Left lung (tissue), 10 donors: ENCODE data around the gene HEATR5A. TPM values are rescaled to one million over a fixed set of nuclear protein-coding genes. Genes with fewer than 3 reads are reported as not detected.

Experiments used
- ATAC-seq: fragments of 200-7000 bp; cut with Tn5 transposase; one replicate; pipeline ENCODE4 v1.9.1; 2020; ENCODE audit warnings: moderate library complexity
- DNase-seq, 4 donors: peaks; one replicate each; pipeline ENCODE4 v3.0.0-alpha.2; 2013 to 2020
- H3K27ac ChIP-seq, 2 donors: fragments of 200-600 bp; sonication (generic) in 1 of 2; one replicate each; pipeline versions ENCODE4 v1.5.0 to v1.8.0; 2020 to 2021
- H3K27me3 ChIP-seq, 2 donors: fragments of 200-600 bp; sonication (generic) in 1 of 2; one replicate each; pipeline versions ENCODE4 v1.5.0 to v1.8.0; 2020 to 2021
- H3K36me3 ChIP-seq, 2 donors: fragments of 200-600 bp; sonication (generic) in 1 of 2; one replicate each; pipeline versions ENCODE4 v1.5.0 to v1.8.0; 2020 to 2021
- H3K4me1 ChIP-seq, 2 donors: fragments of 200-600 bp; one replicate each; pipeline ENCODE4 v1.8.0; 2021
- H3K4me3 ChIP-seq, 2 donors: fragments of 200-600 bp; sonication (generic) in 1 of 2; one replicate each; pipeline versions ENCODE4 v1.5.0 to v1.8.0; 2020 to 2021; ENCODE audit warnings: mild to moderate bottlenecking in 1 of 2
- H3K9me3 ChIP-seq, 2 donors: fragments of 200-600 bp; sonication (generic) in 1 of 2; one replicate each; pipeline versions ENCODE4 v1.5.0 to v1.8.0; 2020 to 2021
- CTCF ChIP-seq, 2 donors: fragments of 200-600 bp; sonication (generic) in 1 of 2; IDR thresholded peaks; one replicate each; pipeline versions ENCODE4 v1.5.0 to v1.8.0; 2021; ENCODE audit warnings: antibody characterized with exemption in 2 of 2
- intact Hi-C, 2 donors: fragments of 100-400 bp; cut with DNase I; formaldehyde crosslinking; loops; one replicate each; pipeline versions ENCODE4 v1.11.2 to v1.14.2; 2022
- polyA plus RNA-seq, 6 donors: library from polyadenylated mRNA; unstranded; fragments of 120-200 nt; gene quantifications; one replicate each; pipeline ENCODE4 v1.2.1, GENCODE V29; 2013; ENCODE audit not compliant: insufficient read length in 6 of 6
- total RNA-seq, 2 donors: library from RNA; stranded (reverse); fragmentation: NEBNext Ultra II Directional; extraction: Animal tissue kit (Norgen Biotek cat#: 25700); gene quantifications; one replicate each; pipeline ENCODE4 v1.2.1, GENCODE V29; 2021
- donor health status: DM: no; HTN: yes; CAD: no.
- donor health status: DM: no; HTN: no; CAD: no.

HEATR5A gene
- total and polyA plus RNA-seq, 8 donors, result 18.5 to 72.5 (median 21.3) TPM

DNA sequence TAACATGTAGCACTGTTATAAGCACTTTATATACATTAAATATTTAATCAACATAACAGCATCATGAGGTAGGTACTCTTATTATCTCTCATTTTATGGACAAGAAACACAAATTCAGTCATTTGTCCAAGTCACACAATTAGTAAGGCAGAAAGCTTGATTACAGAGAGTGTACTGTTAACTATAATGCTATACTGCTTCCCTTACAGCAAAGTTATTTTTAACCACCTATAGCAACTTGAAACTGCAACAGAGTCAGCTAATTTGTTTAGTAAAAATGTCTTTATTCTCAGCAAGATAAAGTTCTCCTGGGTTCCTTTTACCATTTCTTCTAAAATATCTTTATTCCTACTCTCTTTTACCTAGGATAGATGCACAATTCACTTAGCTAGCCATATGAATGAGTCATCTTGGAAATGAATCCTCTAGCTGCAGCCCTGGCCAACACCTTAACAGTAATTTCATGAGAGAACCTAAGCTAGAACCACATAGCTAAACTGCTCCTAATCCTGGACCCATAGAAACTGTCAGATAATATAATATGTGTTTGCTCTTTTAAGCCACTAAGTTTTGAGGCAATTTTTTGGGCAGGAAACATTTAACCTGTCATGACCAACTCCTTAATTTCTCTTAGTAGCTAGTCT lies 122.5 kb downstream of the HEATR5A start:
- Histone ChIP-seq H3K4me3 (no peak overlapping the region), H3K36me3 (peaks cover 0 to 67% of the 10 kb centered on the region in 2 donors), H3K27ac (no peak overlapping the region), H3K27me3 (no peaks in the 10 kb centered on the region), H3K9me3 (no peaks in the 10 kb centered on the region), H3K4me1 (no peaks in the 10 kb centered on the region)
- no peak for DNase-seq
- ATAC-seq, result no peak
- intact Hi-C loops, result no loop called here
- TF ChIP-seq CTCF (IDR thresholded peaks at IDR 0.05), result no peak

DNA sequence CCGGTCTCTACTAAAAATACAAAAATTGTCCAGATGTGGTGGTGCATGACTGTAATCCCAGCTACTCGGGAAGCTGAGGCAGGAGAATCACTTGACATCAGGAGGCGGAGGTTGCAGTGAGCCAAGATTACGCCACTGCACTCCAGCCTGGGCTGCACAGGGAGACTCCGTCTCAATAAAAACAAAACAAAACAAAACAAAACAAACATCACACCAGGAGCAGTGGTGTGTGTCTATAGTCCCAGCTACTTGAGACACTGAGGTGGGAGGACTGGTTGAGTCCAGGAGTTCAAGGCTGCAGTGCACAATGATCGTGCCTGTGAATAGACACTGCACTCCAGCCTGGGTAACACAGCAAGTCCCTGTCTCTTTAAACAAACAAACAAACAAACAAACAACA lies 123.2 kb downstream of the HEATR5A start:
- Histone ChIP-seq H3K9me3 (no peaks in the 10 kb centered on the region), H3K36me3 (peaks cover 0 to 62% of the 10 kb centered on the region in 2 donors), H3K27ac (no peak overlapping the region), H3K4me1 (no peaks in the 10 kb centered on the region), H3K4me3 (no peak overlapping the region), H3K27me3 (no peaks in the 10 kb centered on the region)
- TF ChIP-seq CTCF (IDR thresholded peaks at IDR 0.05), result no peak
- intact Hi-C loops, result no loop called here
- ATAC-seq (no peak), DNase-seq (no peak)

DNA sequence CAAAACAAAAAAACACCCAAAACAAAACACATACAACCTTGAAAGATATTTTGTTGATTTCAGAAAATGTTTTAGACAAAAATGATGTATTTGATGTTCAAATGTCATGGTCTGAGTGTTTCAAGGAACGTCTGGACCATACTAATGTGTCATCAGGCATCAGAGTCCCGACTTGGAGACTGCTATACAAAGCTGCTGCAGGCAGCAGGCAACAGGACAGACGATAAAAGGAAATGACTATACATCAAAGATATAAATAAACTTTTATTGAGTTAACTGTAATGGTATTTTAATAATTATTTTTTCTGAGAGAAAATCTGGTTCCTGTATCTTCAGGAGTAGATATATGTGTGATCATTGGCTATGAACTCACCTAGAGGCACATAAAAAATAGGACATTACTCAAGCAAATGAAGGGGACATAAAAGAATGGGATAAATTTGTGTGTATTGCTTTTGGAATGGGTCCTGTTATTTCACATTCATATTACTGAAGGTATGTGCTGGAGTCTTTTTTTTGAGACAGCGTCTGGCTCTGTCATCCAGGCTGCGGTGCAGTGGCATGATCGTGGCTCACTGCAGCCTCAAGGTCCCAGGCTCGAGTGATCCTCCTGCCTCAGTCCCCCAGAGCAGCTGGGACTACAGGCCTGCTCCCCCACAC lies 125.5 kb downstream of the HEATR5A start:
- H3K36me3 ChIP-seq, result peaks cover 0 to 40% of the 10 kb centered on the region in 2 donors
- no peaks in the 10 kb centered on the region for H3K27me3 ChIP-seq
- no peak for DNase-seq
- no peak overlapping the region for H3K27ac ChIP-seq
- no peaks in the 10 kb centered on the region for H3K4me1 ChIP-seq
- TF ChIP-seq CTCF (IDR thresholded peaks at IDR 0.05), result no peak
- intact Hi-C loops, result no loop called here
- no peak overlapping the region for H3K4me3 ChIP-seq
- ATAC-seq, result no peak
- H3K9me3 ChIP-seq, result no peaks in the 10 kb centered on the region

DNA sequence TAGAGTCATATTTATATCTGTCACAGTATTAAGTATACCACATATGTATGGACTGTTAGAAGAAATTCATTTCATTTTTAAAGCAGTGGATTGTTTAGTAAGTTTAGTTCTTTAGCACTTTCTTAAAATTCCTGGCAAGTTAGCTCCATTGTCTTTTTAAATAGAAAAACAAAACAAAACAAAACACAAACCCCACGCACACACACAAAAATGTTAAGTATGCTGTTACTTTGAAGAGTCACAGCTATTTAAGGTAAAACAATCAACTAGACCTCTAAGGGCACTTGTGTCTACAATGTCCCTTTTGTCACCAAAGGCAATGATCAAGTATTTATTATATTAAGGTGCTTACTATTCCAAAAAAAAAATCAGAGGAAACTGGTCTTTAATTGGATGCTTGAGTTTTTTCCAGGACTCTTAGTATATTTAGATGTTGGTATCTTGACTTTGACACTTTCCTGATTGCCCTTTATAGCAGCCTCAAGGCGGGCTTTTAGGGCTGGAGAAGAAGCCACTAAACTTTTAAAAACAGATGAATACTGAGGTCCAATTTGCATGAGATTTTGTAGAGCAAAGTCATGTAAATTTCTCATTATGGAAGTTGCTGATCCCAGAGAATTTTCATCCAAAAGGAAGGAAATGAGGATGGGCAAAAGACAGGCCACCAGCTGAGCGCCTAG lies 127.3 kb downstream of the HEATR5A start:
- no peak for DNase-seq
- Histone ChIP-seq H3K36me3 (peaks cover 0 to 25% of the 10 kb centered on the region in 2 donors), H3K4me3 (no peak overlapping the region), H3K4me1 (no peaks in the 10 kb centered on the region), H3K27me3 (no peaks in the 10 kb centered on the region), H3K9me3 (no peaks in the 10 kb centered on the region), H3K27ac (no peak overlapping the region)
- no peak for TF ChIP-seq CTCF (IDR thresholded peaks at IDR 0.05)
- intact Hi-C loops, result no loop called here
- peak; percentile 64 for ATAC-seq

GRCh38 chr14:31291210-31291609 lies 129.1 kb downstream of the HEATR5A start:
- H3K36me3 ChIP-seq, result peaks cover 0 to 24% of the 10 kb centered on the region in 2 donors
- no peak overlapping the region for H3K4me3 ChIP-seq
- H3K27me3 ChIP-seq, result no peaks in the 10 kb centered on the region
- no peaks in the 10 kb centered on the region for H3K9me3 ChIP-seq
- DNase-seq (no peak), ATAC-seq (peak; percentile 57)
- H3K27ac ChIP-seq, result no peak overlapping the region
- intact Hi-C loops, result no loop called here
- no peak for TF ChIP-seq CTCF (IDR thresholded peaks at IDR 0.05)
- no peaks in the 10 kb centered on the region for H3K4me1 ChIP-seq
